ENCODE measurements around the gene TBXA2R. TPM values are rescaled to one million over a fixed set of nuclear protein-coding genes. Genes with fewer than 3 reads are reported as not detected.

Gene TBXA2R
- total and polyA plus RNA-seq, 2 of the 8 experiments (the other 6 are each of a cell fraction or from before 2014, with no cell fraction given) = 0.39 to 0.50 TPM

- TF ChIP-seq ATF3 (IDR thresholded peaks at IDR 0.05; ENCODE audit: insufficient read depth, low read depth, low read length) (no peak), SP4 (IDR thresholded peaks at IDR 0.05; ENCODE audit: low read length) (no peak)
Measured at GRCh38 chr19:3608750-3609322, 2.2 kb upstream of the TBXA2R start (continued).
